HG02885 (cell line): ENCODE measurements around the gene RPS6KB2.
A peak's percentile ranks its signal among the peaks of the same experiment; 100 is the strongest.
"Not testable (repeated sequence)": the region's sequence is repeated elsewhere in the genome, so short reads cannot be mapped to it uniquely, and the experiment has no call there.

Experiments
- ATAC-seq: cut with Tn5 transposase; IDR thresholded peaks from one replicate; pipeline ENCODE4 v1.9.1; 2021; ENCODE audit warnings: mild to moderate bottlenecking; ENCODE audit not compliant: unreplicated experiment, poor library complexity

Gene RPS6KB2

GRCh38 chr11:67463680-67464410 lies 35.6 kb downstream of the RPS6KB2 start:
- no peak for ATAC-seq

GRCh38 chr11:67464411-67465188 lies 36.3 kb downstream of the RPS6KB2 start:
- peak; percentile 58 for ATAC-seq

- ATAC-seq, result no peak
These were observed 36.9 kb downstream of the RPS6KB2 start for GRCh38 chr11:67465189-67465510.

GRCh38 chr11:67465530-67465929 lies 37.2 kb downstream of the RPS6KB2 start:
- not testable (repeated sequence) for ATAC-seq

GRCh38 chr11:67466367-67466766 lies 38.1 kb downstream of the RPS6KB2 start:
- no peak for ATAC-seq

GRCh38 chr11:67466962-67467771 lies 38.9 kb downstream of the RPS6KB2 start:
- no peak for ATAC-seq

- ATAC-seq, result no peak
These were observed 39.8 kb downstream of the RPS6KB2 start for GRCh38 chr11:67468056-67468455.

- no peak for ATAC-seq
These were observed 40.1 kb downstream of the RPS6KB2 start for GRCh38 chr11:67468456-67468758.

GRCh38 chr11:67468759-67469507 lies 40.6 kb downstream of the RPS6KB2 start, which contains the start of gene TMEM134:
Gene TMEM134, minus strand, starts transcription at chr11:67469251. Its CDS starts 59 bp downstream, at chr11:67469192.
- ATAC-seq, result peak; percentile 78

GRCh38 chr11:67469508-67469811 lies 41.2 kb downstream of the RPS6KB2 start:
- no peak for ATAC-seq

GRCh38 chr11:67470337-67471002 lies 42.2 kb downstream of the RPS6KB2 start:
- no peak for ATAC-seq

- no peak for ATAC-seq
These were observed 44.6 kb downstream of the RPS6KB2 start for GRCh38 chr11:67472882-67473281.

GRCh38 chr11:67476692-67477091 lies 48.4 kb downstream of the RPS6KB2 start:
- not testable (repeated sequence) for ATAC-seq

GRCh38 chr11:67477344-67478050 lies 49.2 kb downstream of the RPS6KB2 start:
- not testable (repeated sequence) for ATAC-seq

- no peak for ATAC-seq
These were observed 54.1 kb downstream of the RPS6KB2 start for GRCh38 chr11:67482275-67482826.

- peak; percentile 72 for ATAC-seq
These were observed 54.8 kb downstream of the RPS6KB2 start, which contains the start of gene AIP for GRCh38 chr11:67482827-67483798. Gene AIP, plus strand, starts transcription at chr11:67483026. Its CDS starts 133 bp downstream, at chr11:67483159.

GRCh38 chr11:67483831-67484665 lies 55.8 kb downstream of the RPS6KB2 start:
- no peak for ATAC-seq
